Fibroblast of skin of back (primary cell): ENCODE results near the gene TSC1.

Experiments used
- DNase-seq: peaks from one replicate; pipeline ENCODE4 v3.0.0-alpha.2; 2013

Gene TSC1

DNA sequence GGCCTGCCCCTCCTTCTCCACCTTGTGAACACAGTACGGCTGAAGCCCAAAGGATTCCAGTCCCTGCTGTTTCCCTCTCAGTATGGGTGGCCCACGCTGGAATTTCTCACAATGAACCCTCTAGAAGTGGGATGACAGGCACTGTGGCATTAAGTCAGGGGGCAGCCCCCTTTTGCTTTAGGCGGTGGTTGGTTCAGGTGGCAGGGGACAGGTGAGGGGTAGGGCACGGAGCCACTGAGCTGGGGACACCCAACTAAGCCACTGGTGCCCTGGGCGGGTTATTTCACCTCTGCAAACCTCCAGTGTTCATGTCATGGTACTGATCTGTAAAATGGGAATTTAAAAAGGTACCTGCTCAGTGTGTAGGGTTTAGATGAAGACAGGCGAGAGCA lies 58.1 kb downstream of the TSC1 start:
- DNase-seq: no peak

- no peak for DNase-seq
Measured at GRCh38 chr9:132885720-132886333, 58.6 kb downstream of the TSC1 start.

DNA sequence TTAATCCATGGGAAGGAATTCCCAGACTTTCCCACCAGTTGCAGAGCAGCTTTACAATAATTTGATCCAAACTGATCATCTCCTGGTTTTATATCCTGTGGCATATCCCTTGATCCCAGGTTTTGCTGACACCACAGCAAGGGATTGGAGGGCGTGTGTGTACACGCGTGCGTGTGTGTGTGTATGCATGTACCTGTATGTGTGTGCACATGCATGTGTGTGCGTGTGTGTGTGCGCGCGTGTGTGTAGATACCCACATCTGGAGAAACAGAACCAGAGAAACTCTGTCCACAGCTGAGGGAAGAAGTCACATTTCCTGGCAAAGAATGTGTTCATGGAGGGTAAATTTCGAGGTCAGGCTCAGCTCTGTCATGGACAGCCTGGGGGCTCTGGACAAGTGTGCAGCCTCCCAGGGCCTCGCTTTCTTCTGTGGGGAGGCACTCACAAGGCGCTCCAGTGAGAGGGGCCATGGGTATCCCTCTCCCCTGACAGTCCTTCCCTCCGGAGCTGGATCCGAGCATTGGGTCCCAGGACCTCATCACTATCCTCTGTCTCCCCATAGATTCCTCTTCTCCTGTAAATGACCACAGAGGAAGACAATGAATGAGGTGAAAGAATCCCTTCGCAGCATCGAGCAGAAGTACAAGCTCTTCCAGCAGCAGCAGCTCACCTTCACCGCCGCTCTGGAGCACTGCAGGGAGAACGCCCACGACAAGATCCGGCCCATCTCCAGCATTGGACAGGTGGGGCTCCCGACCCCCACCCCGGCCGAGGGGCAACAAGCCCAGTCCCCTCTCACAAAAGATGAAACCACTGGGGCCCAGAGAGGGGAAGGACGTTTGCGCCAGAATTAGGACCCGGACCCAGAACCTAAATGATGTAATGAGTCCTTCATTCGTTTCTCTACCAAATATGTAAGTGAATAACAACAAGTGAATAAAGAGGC lies 60.8 kb downstream of the TSC1 start:
- DNase-seq: no peak

DNA sequence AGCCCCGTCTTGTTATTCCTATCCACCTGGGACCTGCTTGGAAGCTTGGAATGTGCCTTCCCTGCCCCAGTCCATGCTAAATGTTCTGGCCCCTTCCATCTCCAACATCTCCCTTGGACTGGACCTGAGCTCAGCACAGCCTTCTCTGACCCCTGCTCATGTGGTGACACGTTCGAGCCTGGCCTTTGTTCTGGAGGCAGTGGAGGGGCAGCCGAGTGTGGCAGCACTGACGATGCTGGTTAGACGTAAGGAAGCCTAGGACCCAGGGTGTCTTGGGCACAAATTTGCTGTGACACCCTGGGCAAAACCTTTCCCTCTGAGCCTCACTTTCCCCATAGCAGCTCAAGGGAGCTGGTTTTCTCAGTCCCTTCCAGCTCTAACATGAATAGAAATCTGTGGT lies 61.8 kb downstream of the TSC1 start:
- no peak for DNase-seq

GRCh38 chr9:132881826-132882225 lies 62.6 kb downstream of the TSC1 start:
- DNase-seq: no peak

GRCh38 chr9:132880324-132880661 lies 64.1 kb downstream of the TSC1 start:
- no peak for DNase-seq

GRCh38 chr9:132879457-132880323 lies 64.7 kb downstream of the TSC1 start:
- no peak for DNase-seq

DNA sequence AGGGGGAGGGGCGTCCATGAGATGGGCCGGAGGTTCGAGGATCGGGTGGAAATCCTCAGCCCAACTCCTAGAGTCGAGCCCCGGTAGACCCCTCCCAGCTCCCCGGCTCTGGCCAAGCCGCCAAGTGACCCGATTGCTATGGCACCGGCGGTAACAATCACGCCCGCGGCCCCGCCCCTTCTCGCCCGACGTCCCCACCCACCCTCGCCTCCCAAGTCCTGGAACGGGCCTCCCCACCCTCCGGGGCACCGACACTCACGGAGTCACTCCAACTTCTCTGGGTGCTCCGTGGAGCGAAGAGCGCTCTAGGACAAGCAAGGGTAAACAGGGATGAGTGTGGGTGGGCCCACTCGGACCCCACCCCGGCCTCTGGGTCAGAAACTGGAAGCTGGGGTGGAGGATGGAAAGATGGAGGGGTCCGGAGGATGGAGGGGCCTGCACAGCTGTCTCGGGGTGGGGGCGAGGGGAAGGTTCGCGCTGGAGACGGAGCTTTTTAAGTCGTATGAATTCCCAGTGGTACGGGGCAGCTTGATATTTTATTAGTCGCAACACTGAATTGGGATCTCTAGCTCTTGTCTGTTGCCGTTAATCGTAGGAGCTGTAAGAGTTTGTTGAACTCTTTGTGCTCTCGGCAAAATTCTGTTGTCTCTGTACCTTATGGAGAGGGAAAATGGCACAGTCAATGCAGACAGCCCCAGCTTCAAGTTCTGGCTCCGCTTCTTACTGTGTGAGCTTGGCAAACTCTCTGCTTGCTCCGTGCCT lies 65.5 kb downstream of the TSC1 start, which contains the start of gene SPACA9:
Gene SPACA9 (plus strand): TSS at position 204 of the 762 bp plus-strand sequence. CDS start 5,050 bp downstream, outside the sequence.
- peak; percentile 56 for DNase-seq

DNA sequence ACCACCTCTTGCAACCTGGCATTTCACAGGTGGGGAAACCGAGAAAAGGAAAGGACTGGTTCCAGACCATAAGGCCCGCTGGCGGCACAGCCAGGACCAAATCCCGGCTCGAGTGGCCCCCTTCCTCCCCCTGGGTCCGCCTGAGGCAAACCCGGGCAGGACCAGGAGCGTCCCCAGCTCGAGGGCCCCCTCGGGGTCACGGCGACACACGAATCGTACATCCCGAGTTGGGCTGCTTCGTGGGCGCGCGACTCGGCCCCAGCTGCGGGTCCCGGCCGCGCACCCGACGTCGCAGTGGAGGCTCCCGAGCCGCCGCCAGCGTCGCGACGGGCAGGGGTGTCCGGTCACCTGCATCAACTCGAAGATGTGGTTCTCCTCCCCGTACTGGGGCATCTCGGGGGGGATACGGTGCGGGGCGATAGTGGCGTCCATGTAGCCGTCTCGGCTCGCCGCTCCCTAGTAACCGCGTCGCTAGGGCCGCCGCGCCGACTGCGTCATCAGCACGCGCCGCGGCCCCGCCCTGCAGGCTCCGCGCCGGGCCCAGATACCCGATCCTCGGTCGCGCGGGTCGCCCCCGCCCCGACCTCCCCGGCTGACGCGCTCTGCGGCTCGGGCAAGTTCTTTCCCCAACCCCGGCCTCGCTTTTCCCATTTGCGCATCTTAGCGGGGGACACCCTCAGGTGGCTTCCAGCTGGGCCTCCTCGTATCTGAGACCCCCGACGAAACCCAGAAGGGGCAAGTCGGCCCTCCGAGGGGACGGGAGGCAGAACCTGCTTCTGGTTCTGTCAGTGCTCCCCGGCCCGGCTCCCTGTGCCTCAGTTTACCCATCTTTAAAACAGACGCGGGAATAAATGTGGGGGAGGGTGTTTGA lies 66.4 kb downstream of the TSC1 start, which contains the start of gene AK8:
Gene AK8 (minus strand): TSS at position 461 of the 871 bp plus-strand sequence. CDS start 29 bp downstream, at position 432.
- peak; percentile 72 for DNase-seq

DNA sequence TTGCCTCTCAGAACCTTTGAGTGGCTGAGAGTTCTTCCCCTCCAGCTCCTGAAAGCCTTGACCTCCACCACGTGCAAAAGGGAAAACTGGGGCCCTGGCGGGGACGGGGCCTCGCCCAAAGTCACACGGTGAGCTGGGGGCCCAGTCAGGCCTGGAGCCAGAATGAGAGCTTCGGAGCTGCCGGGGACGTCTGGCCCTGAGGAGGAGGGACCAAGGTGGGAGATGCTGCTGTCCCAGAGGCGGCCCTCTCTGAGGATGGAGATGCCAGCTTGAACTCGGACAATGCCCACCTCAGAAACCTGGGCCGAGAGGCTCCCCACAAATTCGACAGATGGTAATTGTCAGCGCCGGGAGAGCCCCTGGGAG lies 67.0 kb downstream of the TSC1 start:
- DNase-seq: no peak

DNA sequence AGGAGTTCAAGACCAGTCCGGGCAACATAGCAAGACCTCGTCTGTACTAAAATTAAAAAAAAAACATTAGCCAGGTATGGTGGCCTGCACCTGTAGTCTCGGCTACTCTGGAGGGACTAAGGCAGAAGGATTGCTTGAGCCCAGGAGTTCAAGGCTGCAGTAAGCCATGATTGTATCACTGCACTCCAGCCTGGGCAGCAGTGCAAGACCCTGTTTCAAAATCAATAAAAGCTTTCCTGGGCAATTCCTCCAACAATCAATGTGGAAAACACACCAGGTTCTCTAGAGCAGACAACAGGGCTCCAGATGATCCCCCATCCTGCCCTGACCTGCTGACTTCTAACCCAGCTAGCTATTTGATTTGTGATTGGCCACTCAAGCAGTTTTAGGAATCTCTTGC lies 67.6 kb downstream of the TSC1 start:
- DNase-seq: no peak

GRCh38 chr9:132875159-132875558 lies 69.3 kb downstream of the TSC1 start:
- no peak for DNase-seq

GRCh38 chr9:132873403-132873802 lies 71.0 kb downstream of the TSC1 start:
- no peak for DNase-seq

DNA sequence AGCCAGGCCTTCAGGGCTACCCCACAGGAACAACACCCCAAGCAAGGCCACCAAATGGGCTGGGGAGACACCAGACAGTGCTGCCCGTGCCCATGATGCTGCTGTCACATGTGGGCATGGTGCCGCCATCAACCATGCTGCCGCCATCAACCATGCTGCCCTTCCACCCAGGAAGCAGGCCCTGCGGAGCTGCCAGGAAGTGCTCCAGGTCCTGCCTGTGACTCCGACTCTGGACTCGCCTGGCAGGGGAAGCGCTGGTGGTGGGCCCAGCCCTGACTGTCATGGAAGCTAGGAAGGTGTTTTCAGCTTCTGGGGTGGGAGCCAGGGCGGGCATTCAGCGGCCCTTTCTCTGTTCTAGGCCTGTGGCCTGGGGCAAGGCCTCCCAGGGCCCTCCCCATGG lies 75.2 kb downstream of the TSC1 start:
- no peak for DNase-seq

DNA sequence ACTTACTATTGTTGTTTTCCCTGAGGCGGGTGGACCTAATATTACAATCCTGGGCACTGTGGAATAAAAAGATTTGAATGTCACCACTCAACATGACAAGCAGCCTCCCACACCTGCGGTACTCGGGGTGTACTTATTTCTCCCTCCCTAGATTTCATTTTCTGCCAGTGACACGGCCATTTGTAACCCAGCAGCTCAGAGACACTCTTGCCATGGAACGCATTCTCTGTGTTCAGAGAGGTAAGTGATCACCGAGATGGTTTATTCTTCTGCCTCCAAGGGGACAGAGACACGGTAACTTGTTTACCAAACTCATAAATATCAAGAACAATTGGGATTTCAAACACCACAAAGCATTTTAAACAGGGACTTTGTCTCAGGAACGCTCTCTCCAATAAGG lies 77.5 kb downstream of the TSC1 start:
- no peak for DNase-seq

GRCh38 chr9:132864691-132865090 lies 79.7 kb downstream of the TSC1 start:
- no peak for DNase-seq

DNA sequence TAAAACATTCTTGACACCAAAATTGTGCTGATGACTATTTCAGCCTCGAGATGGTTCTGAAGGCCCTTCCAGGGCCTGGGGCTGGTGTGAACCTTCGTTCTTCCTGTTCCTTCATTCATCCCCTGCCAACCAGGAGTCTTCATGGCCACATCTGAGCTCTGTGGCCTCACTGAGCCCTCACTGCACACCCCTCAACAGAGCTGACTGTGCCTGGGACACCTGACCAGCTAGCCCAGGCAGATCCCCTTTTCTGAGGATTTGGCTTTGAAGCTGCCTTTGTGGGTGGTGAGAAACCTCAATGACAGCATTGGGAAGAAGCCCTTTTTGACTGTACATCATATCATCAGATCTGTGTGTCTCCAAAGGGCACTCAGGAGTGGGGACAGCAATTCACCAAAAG lies 80.1 kb downstream of the TSC1 start:
- DNase-seq: no peak

DNA sequence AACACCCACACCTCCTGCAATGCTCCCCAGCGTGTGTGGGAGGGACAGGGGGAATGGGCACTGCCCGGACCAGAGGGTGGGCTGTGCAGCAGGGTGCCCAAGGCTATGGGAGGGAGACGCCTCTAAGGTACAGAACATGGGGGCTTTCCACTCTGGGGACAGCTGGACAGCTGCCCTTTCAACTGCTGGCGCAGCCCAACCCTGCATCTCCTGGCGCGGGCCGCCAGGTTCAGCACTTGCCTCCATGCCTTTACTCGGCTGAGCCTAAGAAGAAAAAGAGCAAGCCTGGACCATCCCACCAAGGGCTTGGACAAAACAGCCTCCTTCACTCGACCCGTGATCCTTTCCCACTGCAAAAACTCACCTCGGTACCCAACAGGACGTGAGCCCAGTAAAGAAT lies 81.3 kb downstream of the TSC1 start:
- DNase-seq: no peak

DNA sequence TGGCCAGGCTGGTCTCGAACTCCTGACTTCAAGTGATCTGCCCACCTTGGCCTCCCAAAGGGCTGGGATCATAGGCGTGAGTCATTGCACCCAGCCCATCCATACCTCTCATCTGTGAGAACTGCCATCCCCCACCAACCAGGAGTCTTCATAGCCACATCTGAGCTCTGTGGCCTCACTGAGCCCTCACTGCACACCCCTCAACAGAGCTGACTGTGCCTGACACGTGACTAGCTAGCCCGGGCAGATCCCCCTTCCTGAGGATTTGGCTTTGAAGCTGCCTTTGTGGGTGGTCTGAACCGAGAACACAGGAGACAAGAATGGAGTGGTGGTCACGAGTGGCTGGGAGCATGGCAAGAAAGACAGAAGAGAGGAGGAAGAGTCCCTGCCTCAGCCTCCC lies 81.9 kb downstream of the TSC1 start:
- no peak for DNase-seq

GRCh38 chr9:132861666-132862065 lies 82.8 kb downstream of the TSC1 start:
- DNase-seq: no peak

DNA sequence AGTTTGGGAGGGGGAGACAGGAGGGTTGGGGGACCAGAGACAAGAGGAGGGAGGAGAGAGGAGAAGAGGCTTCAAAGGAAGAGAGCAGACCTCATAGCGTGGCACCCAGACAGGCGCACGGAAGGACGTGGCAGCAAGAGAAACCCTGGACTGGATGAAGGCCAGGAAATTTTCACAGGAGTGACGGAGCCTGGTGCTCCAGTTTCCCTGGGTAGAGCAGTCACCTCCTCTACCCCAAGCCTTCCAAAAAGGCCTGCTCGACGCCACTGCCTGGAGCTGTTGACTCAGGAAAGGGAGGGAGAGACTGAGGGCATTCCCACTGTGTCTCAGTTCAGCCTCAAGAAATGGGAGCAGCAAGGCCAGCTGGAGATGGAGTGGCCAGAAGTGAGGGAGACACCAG lies 85.7 kb downstream of the TSC1 start:
- DNase-seq: no peak
